ENCODE results near the gene THAP11. TPM values are rescaled to one million over a fixed set of nuclear protein-coding genes. Genes with fewer than 3 reads are reported as not detected.

The THAP11 gene
- total RNA-seq, 1 experiment from 2014 or later = 46.5 TPM

DNA sequence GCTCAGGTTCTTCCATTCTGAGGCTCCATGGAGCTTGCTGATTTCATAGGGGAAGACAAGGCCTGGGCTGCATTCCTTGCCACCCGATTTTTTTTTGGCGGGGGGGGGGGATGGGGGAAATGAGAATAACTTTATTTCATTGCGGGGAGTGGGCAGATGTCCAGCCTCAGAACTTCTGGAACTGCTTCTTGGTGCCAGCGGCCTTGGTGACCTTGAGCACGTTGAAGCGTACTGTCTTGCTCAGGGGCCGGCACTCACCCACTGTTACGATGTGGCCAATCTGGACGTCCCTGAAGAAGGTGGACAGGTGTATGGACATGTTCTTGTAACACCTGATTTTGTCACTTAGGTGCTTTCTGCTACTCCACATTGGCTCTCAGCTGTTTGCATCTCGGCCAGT, 13.7 kb downstream of the THAP11 start:
- no peak for ATAC-seq
- POLR2A ChIA-PET = interaction anchor here (0.6 kb wide), 1 partner anchor 1721 kb away, joined by 4 read pairs; no protein-coding TSS in a partner anchor
- Mint-ChIP-seq H3K9me3 (no peaks in the 10 kb centered on the region), H3K36me3 (peaks cover 11% of the 10 kb centered on the region), H3K4me3 (no peak overlapping the region), H3K4me1 (peaks cover 34% of the 10 kb centered on the region), H3K27ac (peak overlapping the region; percentile 89), H3K27me3 (ENCODE audit: low read depth) (no peaks in the 10 kb centered on the region)
- CTCF ChIA-PET = interaction anchor here (1.1 to 3.6 kb wide), 4 partner anchors 10 to 335 kb away, joined by 3 to 18 read pairs (median 5); partner anchors contain the start of gene NRN1L
- DNase-seq (ENCODE audit: low spot score) = no peak
- TF ChIP-seq RORB (CRISPR knock-in tag; IDR thresholded peaks at IDR 0.05) = no peak
- TF ChIP-seq, protein P1, sequence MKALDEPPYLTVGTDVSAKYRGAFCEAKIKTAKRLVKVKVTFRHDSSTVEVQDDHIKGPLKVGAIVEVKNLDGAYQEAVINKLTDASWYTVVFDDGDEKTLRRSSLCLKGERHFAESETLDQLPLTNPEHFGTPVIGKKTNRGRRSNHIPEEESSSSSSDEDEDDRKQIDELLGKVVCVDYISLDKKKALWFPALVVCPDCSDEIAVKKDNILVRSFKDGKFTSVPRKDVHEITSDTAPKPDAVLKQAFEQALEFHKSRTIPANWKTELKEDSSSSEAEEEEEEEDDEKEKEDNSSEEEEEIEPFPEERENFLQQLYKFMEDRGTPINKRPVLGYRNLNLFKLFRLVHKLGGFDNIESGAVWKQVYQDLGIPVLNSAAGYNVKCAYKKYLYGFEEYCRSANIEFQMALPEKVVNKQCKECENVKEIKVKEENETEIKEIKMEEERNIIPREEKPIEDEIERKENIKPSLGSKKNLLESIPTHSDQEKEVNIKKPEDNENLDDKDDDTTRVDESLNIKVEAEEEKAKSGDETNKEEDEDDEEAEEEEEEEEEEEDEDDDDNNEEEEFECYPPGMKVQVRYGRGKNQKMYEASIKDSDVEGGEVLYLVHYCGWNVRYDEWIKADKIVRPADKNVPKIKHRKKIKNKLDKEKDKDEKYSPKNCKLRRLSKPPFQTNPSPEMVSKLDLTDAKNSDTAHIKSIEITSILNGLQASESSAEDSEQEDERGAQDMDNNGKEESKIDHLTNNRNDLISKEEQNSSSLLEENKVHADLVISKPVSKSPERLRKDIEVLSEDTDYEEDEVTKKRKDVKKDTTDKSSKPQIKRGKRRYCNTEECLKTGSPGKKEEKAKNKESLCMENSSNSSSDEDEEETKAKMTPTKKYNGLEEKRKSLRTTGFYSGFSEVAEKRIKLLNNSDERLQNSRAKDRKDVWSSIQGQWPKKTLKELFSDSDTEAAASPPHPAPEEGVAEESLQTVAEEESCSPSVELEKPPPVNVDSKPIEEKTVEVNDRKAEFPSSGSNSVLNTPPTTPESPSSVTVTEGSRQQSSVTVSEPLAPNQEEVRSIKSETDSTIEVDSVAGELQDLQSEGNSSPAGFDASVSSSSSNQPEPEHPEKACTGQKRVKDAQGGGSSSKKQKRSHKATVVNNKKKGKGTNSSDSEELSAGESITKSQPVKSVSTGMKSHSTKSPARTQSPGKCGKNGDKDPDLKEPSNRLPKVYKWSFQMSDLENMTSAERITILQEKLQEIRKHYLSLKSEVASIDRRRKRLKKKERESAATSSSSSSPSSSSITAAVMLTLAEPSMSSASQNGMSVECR (CRISPR knock-in tag; IDR thresholded peaks at IDR 0.05; ENCODE audit: borderline replicate concordance) = no peak
- no peak for TF ChIP-seq NFATC4 (CRISPR knock-in tag; IDR thresholded peaks at IDR 0.05)
- no peak for TF ChIP-seq SMAD4 (CRISPR knock-in tag; IDR thresholded peaks at IDR 0.05)
- TF ChIP-seq, protein P2, sequence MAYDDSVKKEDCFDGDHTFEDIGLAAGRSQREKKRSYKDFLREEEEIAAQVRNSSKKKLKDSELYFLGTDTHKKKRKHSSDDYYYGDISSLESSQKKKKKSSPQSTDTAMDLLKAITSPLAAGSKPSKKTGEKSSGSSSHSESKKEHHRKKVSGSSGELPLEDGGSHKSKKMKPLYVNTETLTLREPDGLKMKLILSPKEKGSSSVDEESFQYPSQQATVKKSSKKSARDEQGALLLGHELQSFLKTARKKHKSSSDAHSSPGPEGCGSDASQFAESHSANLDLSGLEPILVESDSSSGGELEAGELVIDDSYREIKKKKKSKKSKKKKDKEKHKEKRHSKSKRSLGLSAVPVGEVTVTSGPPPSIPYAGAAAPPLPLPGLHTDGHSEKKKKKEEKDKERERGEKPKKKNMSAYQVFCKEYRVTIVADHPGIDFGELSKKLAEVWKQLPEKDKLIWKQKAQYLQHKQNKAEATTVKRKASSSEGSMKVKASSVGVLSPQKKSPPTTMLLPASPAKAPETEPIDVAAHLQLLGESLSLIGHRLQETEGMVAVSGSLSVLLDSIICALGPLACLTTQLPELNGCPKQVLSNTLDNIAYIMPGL (CRISPR knock-in tag; IDR thresholded peaks at IDR 0.05) = no peak
- TF ChIP-seq, protein P3, sequence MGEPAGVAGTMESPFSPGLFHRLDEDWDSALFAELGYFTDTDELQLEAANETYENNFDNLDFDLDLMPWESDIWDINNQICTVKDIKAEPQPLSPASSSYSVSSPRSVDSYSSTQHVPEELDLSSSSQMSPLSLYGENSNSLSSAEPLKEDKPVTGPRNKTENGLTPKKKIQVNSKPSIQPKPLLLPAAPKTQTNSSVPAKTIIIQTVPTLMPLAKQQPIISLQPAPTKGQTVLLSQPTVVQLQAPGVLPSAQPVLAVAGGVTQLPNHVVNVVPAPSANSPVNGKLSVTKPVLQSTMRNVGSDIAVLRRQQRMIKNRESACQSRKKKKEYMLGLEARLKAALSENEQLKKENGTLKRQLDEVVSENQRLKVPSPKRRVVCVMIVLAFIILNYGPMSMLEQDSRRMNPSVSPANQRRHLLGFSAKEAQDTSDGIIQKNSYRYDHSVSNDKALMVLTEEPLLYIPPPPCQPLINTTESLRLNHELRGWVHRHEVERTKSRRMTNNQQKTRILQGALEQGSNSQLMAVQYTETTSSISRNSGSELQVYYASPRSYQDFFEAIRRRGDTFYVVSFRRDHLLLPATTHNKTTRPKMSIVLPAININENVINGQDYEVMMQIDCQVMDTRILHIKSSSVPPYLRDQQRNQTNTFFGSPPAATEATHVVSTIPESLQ (CRISPR knock-in tag; IDR thresholded peaks at IDR 0.05) = no peak
- TF ChIP-seq, protein P4, sequence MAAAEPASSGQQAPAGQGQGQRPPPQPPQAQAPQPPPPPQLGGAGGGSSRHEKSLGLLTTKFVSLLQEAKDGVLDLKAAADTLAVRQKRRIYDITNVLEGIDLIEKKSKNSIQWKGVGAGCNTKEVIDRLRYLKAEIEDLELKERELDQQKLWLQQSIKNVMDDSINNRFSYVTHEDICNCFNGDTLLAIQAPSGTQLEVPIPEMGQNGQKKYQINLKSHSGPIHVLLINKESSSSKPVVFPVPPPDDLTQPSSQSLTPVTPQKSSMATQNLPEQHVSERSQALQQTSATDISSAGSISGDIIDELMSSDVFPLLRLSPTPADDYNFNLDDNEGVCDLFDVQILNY (CRISPR knock-in tag; IDR thresholded peaks at IDR 0.05) = no peak
- no peak for TF ChIP-seq ELF4 (CRISPR knock-in tag; IDR thresholded peaks at IDR 0.05; ENCODE audit: low read depth)
- TF ChIP-seq, protein P5, sequence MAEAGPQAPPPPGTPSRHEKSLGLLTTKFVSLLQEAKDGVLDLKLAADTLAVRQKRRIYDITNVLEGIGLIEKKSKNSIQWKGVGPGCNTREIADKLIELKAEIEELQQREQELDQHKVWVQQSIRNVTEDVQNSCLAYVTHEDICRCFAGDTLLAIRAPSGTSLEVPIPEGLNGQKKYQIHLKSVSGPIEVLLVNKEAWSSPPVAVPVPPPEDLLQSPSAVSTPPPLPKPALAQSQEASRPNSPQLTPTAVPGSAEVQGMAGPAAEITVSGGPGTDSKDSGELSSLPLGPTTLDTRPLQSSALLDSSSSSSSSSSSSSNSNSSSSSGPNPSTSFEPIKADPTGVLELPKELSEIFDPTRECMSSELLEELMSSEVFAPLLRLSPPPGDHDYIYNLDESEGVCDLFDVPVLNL (CRISPR knock-in tag; IDR thresholded peaks at IDR 0.05; ENCODE audit: borderline replicate concordance, low read depth) = no peak
- TF ChIP-seq NR2C2 (CRISPR knock-in tag; IDR thresholded peaks at IDR 0.05) = no peak
- TF ChIP-seq FOXK1 (CRISPR knock-in tag; IDR thresholded peaks at IDR 0.05) = no peak
- TF ChIP-seq, protein P6, sequence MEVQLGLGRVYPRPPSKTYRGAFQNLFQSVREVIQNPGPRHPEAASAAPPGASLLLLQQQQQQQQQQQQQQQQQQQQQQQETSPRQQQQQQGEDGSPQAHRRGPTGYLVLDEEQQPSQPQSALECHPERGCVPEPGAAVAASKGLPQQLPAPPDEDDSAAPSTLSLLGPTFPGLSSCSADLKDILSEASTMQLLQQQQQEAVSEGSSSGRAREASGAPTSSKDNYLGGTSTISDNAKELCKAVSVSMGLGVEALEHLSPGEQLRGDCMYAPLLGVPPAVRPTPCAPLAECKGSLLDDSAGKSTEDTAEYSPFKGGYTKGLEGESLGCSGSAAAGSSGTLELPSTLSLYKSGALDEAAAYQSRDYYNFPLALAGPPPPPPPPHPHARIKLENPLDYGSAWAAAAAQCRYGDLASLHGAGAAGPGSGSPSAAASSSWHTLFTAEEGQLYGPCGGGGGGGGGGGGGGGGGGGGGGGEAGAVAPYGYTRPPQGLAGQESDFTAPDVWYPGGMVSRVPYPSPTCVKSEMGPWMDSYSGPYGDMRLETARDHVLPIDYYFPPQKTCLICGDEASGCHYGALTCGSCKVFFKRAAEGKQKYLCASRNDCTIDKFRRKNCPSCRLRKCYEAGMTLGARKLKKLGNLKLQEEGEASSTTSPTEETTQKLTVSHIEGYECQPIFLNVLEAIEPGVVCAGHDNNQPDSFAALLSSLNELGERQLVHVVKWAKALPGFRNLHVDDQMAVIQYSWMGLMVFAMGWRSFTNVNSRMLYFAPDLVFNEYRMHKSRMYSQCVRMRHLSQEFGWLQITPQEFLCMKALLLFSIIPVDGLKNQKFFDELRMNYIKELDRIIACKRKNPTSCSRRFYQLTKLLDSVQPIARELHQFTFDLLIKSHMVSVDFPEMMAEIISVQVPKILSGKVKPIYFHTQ (CRISPR knock-in tag; IDR thresholded peaks at IDR 0.05) = no peak
- no peak for TF ChIP-seq CREB1 (CRISPR knock-in tag; IDR thresholded peaks at IDR 0.05)
- no peak for TF ChIP-seq FOXP1 (CRISPR knock-in tag; IDR thresholded peaks at IDR 0.05; ENCODE audit: borderline replicate concordance)
